HepG2 (cell line): ENCODE results near the gene FBXO44. TPM values are rescaled to one million over a fixed set of nuclear protein-coding genes. Genes with fewer than 3 reads are reported as not detected.

Experiments used
- ATAC-seq: fragments of 200-7000 bp; cut with Tn5 transposase; 3 replicates; pipeline ENCODE4 v1.9.1; 2020; ENCODE audit warnings: mild to moderate bottlenecking, moderate library complexity
- BruUV-seq: library from RNA; stranded (reverse); fragments of 400-500 nt; replicated peaks from 2 replicates; lab custom pipeline; 2021; lab: Mats Ljungman, UMichigan
- CTCF ChIA-PET: fragments of 300-600 bp; formaldehyde crosslinking; extraction: SDS; loops from one replicate; lab custom pipeline; 2021; ENCODE audit warnings: low total read pairs, inconsistent platforms, low intra/inter-chr PET ratio; lab: Yijun Ruan, JAX
- POLR2A ChIA-PET: fragments of 350-600 bp; sonication (Branson Sonifier 250); formaldehyde crosslinking; loops from one replicate; lab custom pipeline; 2020; ENCODE audit warnings: antibody characterized with exemption, inconsistent platforms; lab: Yijun Ruan, JAX
- DNase-seq: peaks from one replicate; pipeline ENCODE4 v3.0.0-alpha.2; 2015; ENCODE audit warnings: low spot score
- FAIRE-seq: peaks from 3 replicates; lab custom pipeline; 2011; peaks lifted over from hg19 to GRCh38; lab: Jason Lieb, UNC
- H2AFZ ChIP-seq: one replicate; pipeline ENCODE4 v1.6.1; 2011; ENCODE audit warnings: low read length, inconsistent platforms
- H3K27ac ChIP-seq: fragments of 300-600 bp; 3 replicates; pipeline ENCODE4 v1.8.0; 2011; ENCODE audit warnings: mixed run types, mild to moderate bottlenecking, mixed read lengths, low read length, inconsistent platforms; ENCODE audit not compliant: insufficient read depth; ENCODE audit errors: extremely low read length
- H3K27me3 ChIP-seq, 2 experiments: fragments of 200-600 bp in 1 of 2; 2 replicates in 1 of 2; 3 replicates in 1 of 2; pipeline versions ENCODE4 v1.6.0 to v1.8.0; 2011; ENCODE audit warnings: low read length in 2 of 2, mild to moderate bottlenecking in 2 of 2, moderate library complexity in 2 of 2, inconsistent platforms in 1 of 2; ENCODE audit not compliant: insufficient read depth in 2 of 2, control insufficient read depth in 1 of 2
- H3K36me3 ChIP-seq, 2 experiments: fragments of 200-600 bp in 1 of 2; replicated peaks in 1 of 2; 2 replicates in 1 of 2; 3 replicates in 1 of 2; pipeline versions ENCODE4 v1.5.1 to v1.8.0; 2011; ENCODE audit warnings: low read length in 2 of 2, inconsistent platforms in 1 of 2; ENCODE audit not compliant: insufficient read depth in 2 of 2, control insufficient read depth in 1 of 2
- H3K4me1 ChIP-seq: 2 replicates; pipeline ENCODE4 v1.5.1; 2012; ENCODE audit warnings: low read length, inconsistent platforms; ENCODE audit not compliant: insufficient read depth
- H3K4me2 ChIP-seq: 2 replicates; pipeline ENCODE4 v1.6.0; 2011; ENCODE audit warnings: low read depth, low read length, inconsistent platforms
- H3K4me3 ChIP-seq, 3 experiments: fragments of 200-600 bp in 1 of 3; sonication (generic), shearing (Covaris generic) in 1 of 3; replicated peaks in 1 of 3; 2 replicates each; pipeline ENCODE4 v1.5.1; 2011 to 2016; ENCODE audit warnings: low read length in 3 of 3, inconsistent platforms in 2 of 3, low read depth in 2 of 3, mild to moderate bottlenecking in 2 of 3, control low read depth in 1 of 3, mixed read lengths in 1 of 3; ENCODE audit not compliant: insufficient read depth in 1 of 3
- H3K79me2 ChIP-seq: one replicate; pipeline ENCODE4 v1.6.1; 2011; ENCODE audit warnings: low read length, inconsistent platforms; ENCODE audit not compliant: insufficient read depth
- H3K9ac ChIP-seq: 2 replicates; pipeline ENCODE4 v1.6.0; 2011; ENCODE audit warnings: mild to moderate bottlenecking, low read depth, low read length, inconsistent platforms; ENCODE audit not compliant: insufficient read depth
- H3K9me3 ChIP-seq: 2 replicates; pipeline ENCODE4 v1.5.1; 2012; ENCODE audit warnings: mild to moderate bottlenecking, low read length
- H4K20me1 ChIP-seq: 2 replicates; pipeline ENCODE4 v1.6.0; 2011; ENCODE audit warnings: inconsistent platforms, mild to moderate bottlenecking, low read length, moderate library complexity; ENCODE audit not compliant: insufficient read depth
- CREM ChIP-seq, 2 experiments: sonication (generic) in 1 of 2; formaldehyde crosslinking in 1 of 2; IDR thresholded peaks; 2 replicates each; pipeline versions ENCODE4 v1.4.0 to v1.6.1; 2016 to 2020; ENCODE audit warnings: antibody characterized with exemption in 1 of 2, mild to moderate bottlenecking in 1 of 2, missing genetic modification reagents in 1 of 2
- EED ChIP-seq: sonication (generic); formaldehyde crosslinking; IDR thresholded peaks from 2 replicates; pipeline ENCODE4 v1.5.0; 2020; ENCODE audit warnings: mild to moderate bottlenecking, missing genetic modification reagents
- MTA1 ChIP-seq: sonication (generic); formaldehyde crosslinking; IDR thresholded peaks from 2 replicates; pipeline ENCODE4 v1.4.0; 2020; ENCODE audit warnings: missing genetic modification reagents, mild to moderate bottlenecking, borderline replicate concordance
- NRL ChIP-seq: sonication (generic); formaldehyde crosslinking; IDR thresholded peaks from 2 replicates; pipeline ENCODE4 v1.5.0; 2020; ENCODE audit warnings: missing genetic modification reagents, mild to moderate bottlenecking, moderate library complexity, borderline replicate concordance
- SMAD3 ChIP-seq: sonication (generic); formaldehyde crosslinking; IDR thresholded peaks from 2 replicates; pipeline ENCODE4 v1.4.0; 2020; ENCODE audit warnings: missing genetic modification reagents
- ZNF432 ChIP-seq: sonication (generic); formaldehyde crosslinking; IDR thresholded peaks from 2 replicates; pipeline ENCODE4 v1.5.0; 2020; ENCODE audit warnings: missing genetic modification reagents, mild to moderate bottlenecking, borderline replicate concordance
- ZNF510 ChIP-seq: sonication (generic); formaldehyde crosslinking; IDR thresholded peaks from 2 replicates; pipeline ENCODE4 v1.4.0; 2020; ENCODE audit warnings: low read depth, mild to moderate bottlenecking, missing genetic modification reagents
- ZNF547 ChIP-seq: sonication (generic); formaldehyde crosslinking; IDR thresholded peaks from 2 replicates; pipeline ENCODE4 v1.5.1; 2020; ENCODE audit warnings: mild to moderate bottlenecking, missing genetic modification reagents
- ZNF569 ChIP-seq: sonication (generic); formaldehyde crosslinking; IDR thresholded peaks from 2 replicates; pipeline ENCODE4 v1.5.0; 2020; ENCODE audit warnings: mild to moderate bottlenecking, missing genetic modification reagents, moderate library complexity, borderline replicate concordance
- ZNF572 ChIP-seq: sonication (generic); formaldehyde crosslinking; IDR thresholded peaks from 2 replicates; pipeline ENCODE4 v1.5.1; 2020; ENCODE audit warnings: mild to moderate bottlenecking, missing genetic modification reagents
- ZNF605 ChIP-seq: sonication (generic); formaldehyde crosslinking; IDR thresholded peaks from 2 replicates; pipeline ENCODE4 v1.8.0; 2022; ENCODE audit warnings: mild to moderate bottlenecking, missing genetic modification reagents
- ZNF749 ChIP-seq: sonication (generic); formaldehyde crosslinking; IDR thresholded peaks from 2 replicates; pipeline ENCODE4 v1.8.0; 2022; ENCODE audit warnings: mild to moderate bottlenecking, missing genetic modification reagents, moderate library complexity, borderline replicate concordance
- WGBS: methylation state at CpG from one replicate; pipeline ENCODE4 v1.1.6; 2017; ENCODE audit warnings: low lambda C conversion rate; 5-methylcytosine and 5-hydroxymethylcytosine counted together
- in situ Hi-C: cut with HindIII; loops from 2 replicates; pipeline ENCODE4 v1.10.0; 2017; ENCODE audit warnings: low pct_unique_long_range_greater_than_20kb; ENCODE audit not compliant: extremely low pct_ligation_motif_present
- intact Hi-C: fragments of 100-400 bp; cut with micrococcal nuclease; formaldehyde crosslinking; loops from one replicate; pipeline ENCODE4 v1.10.0; 2022; ENCODE audit not compliant: unreplicated experiment
- polyA plus RNA-seq, 8 experiments: library from polyadenylated mRNA; depleted of rRNA in 3 of 8; stranded (reverse) in 7 of 8; unstranded in 1 of 8; fragments of >200 nt; fragmentation: Illumina TruSeq in 4 of 8; extraction: Trizol in 4 of 8; gene quantifications; 2 replicates each; pipeline versions ENCODE4 v1.2.1 to v1.2.3, GENCODE V29; 2011 to 2016; ENCODE audit warnings: low read depth in 4 of 8, missing spikeins in 1 of 8, mixed read lengths in 1 of 8; ENCODE audit not compliant: insufficient read depth in 1 of 8
- total RNA-seq, 5 experiments: library from RNA; depleted of rRNA; stranded (reverse); fragments of >200 nt; fragmentation: Illumina TruSeq; extraction: Trizol; gene quantifications; 2 replicates each; pipeline ENCODE4 v1.2.3, GENCODE V29; 2016; ENCODE audit warnings: low read depth in 1 of 5
- TF ChIP-seq, protein P1 (sequence below): sonication (generic); formaldehyde crosslinking; IDR thresholded peaks from 2 replicates; pipeline ENCODE4 v1.4.0; 2020; ENCODE audit warnings: missing genetic modification reagents
- TF ChIP-seq, protein P2 (sequence below): sonication (generic); formaldehyde crosslinking; IDR thresholded peaks from 2 replicates; pipeline ENCODE4 v1.5.0; 2020; ENCODE audit warnings: missing genetic modification reagents
- TF ChIP-seq, protein P3 (sequence below): sonication (generic); formaldehyde crosslinking; IDR thresholded peaks from 2 replicates; pipeline ENCODE4 v1.4.0; 2020; ENCODE audit warnings: mild to moderate bottlenecking, missing genetic modification reagents, borderline replicate concordance
- TF ChIP-seq, protein P4 (sequence below): sonication (generic); formaldehyde crosslinking; conservative IDR thresholded peaks from 2 replicates; pipeline ENCODE4 v1.4.0; 2020; ENCODE audit warnings: missing genetic modification reagents
- TF ChIP-seq, protein P5 (sequence below): fragments of 450-650 bp; IDR thresholded peaks from 2 replicates; pipeline ENCODE4 v1.6.1; 2017

FBXO44 gene
- total and polyA plus RNA-seq, 2 of the 13 experiments (the other 11 are each of a cell fraction or from before 2014, with no cell fraction given) = 22.4 to 27.9 TPM

DNA sequence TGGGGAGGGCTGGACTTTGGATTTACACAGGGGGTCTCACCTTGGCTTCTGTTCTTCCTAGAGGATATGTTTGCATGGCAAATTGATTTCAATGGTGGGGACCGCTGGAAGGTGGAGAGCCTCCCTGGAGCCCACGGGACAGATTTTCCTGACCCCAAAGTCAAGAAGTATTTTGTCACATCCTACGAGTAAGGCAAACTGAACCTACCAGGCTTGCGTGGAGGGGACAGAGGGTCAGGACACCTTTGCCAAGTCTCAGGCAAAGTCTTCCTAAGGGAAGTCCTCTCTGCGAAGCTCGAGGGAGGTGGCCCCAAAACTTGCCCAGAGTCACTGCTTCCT lies 16.5 kb downstream of the FBXO44 start:
- ChIA-PET CTCF (no interaction called here), POLR2A (interaction anchor here (0.7 to 3.0 kb wide), 8 partner anchors 7 to 398 kb away, joined by 3 to 16 read pairs (median 5); partner anchors contain the start of genes FBXO2, FBXO6 and UBIAD1)
- H3K27ac ChIP-seq = peak overlapping the region; percentile 84
- no peaks in the 10 kb centered on the region for H4K20me1 ChIP-seq
- H3K9ac ChIP-seq = peak overlapping the region; percentile 53
- H3K4me3 ChIP-seq = peak overlapping the region in 1 of 3 experiments; percentile 53; a peak in 2 of 6 replicates
- peaks cover 37% of the 10 kb centered on the region for H3K4me1 ChIP-seq
- FAIRE-seq (no peak), ATAC-seq (no peak), DNase-seq (no peak)
- no peak overlapping the region for H2AFZ ChIP-seq
- no peaks in the 10 kb centered on the region for H3K27me3 ChIP-seq
- H3K4me2 ChIP-seq = peak overlapping the region; percentile 76
- intact Hi-C loops (no loop called here), in situ Hi-C loops (no loop called here)
- no peaks in the 10 kb centered on the region for H3K9me3 ChIP-seq
- 10% methylated on average over 6 of the region's 6 CpGs for WGBS
- no peaks in the 10 kb centered on the region for H3K79me2 ChIP-seq
- peaks cover 9 to 25% of the 10 kb centered on the region in 2 experiments for H3K36me3 ChIP-seq
- BruUV-seq = no TSS peak
- TF ChIP-seq SMAD3 (CRISPR knock-in tag) = no peak
- no peak for TF ChIP-seq ZNF569
- TF ChIP-seq, protein P1, sequence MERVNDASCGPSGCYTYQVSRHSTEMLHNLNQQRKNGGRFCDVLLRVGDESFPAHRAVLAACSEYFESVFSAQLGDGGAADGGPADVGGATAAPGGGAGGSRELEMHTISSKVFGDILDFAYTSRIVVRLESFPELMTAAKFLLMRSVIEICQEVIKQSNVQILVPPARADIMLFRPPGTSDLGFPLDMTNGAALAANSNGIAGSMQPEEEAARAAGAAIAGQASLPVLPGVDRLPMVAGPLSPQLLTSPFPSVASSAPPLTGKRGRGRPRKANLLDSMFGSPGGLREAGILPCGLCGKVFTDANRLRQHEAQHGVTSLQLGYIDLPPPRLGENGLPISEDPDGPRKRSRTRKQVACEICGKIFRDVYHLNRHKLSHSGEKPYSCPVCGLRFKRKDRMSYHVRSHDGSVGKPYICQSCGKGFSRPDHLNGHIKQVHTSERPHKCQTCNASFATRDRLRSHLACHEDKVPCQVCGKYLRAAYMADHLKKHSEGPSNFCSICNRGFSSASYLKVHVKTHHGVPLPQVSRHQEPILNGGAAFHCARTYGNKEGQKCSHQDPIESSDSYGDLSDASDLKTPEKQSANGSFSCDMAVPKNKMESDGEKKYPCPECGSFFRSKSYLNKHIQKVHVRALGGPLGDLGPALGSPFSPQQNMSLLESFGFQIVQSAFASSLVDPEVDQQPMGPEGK = no peak
- TF ChIP-seq EED (CRISPR knock-in tag) = no peak
- 0 out of 2 replicates have a peak, but pooled peaks have one; percentile 5 for TF ChIP-seq ZNF605 (CRISPR knock-in tag)
- TF ChIP-seq, protein P2, sequence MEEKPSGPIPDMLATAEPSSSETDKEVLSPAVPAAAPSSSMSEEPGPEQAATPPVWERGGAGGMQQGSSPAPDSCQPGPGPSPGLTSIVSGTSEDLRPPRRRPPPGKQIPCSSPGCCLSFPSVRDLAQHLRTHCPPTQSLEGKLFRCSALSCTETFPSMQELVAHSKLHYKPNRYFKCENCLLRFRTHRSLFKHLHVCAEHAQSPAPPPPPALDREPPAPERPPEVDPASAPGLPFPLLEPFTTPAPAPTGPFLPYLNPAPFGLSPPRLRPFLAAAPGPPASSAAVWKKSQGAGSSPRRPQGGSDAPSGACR (CRISPR knock-in tag) = no peak
- TF ChIP-seq, protein P3, sequence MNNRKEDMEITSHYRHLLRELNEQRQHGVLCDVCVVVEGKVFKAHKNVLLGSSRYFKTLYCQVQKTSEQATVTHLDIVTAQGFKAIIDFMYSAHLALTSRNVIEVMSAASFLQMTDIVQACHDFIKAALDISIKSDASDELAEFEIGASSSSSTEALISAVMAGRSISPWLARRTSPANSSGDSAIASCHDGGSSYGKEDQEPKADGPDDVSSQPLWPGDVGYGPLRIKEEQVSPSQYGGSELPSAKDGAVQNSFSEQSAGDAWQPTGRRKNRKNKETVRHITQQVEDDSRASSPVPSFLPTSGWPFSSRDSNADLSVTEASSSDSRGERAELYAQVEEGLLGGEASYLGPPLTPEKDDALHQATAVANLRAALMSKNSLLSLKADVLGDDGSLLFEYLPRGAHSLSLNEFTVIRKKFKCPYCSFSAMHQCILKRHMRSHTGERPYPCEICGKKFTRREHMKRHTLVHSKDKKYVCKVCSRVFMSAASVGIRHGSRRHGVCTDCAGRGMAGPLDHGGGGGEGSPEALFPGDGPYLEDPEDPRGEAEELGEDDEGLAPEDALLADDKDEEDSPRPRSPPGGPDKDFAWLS = no peak
- 0 out of 2 replicates have a peak, but pooled peaks have one; percentile 34 for TF ChIP-seq ZNF510
- TF ChIP-seq NRL (CRISPR knock-in tag) = 0 out of 2 replicates have a peak, but pooled peaks have one; percentile 0
- no peak for TF ChIP-seq MTA1
- TF ChIP-seq ZNF749 (CRISPR knock-in tag) = 0 out of 2 replicates have a peak, but pooled peaks have one; percentile 51
- no peak for TF ChIP-seq CREM (IDR thresholded peaks at IDR 0.05)
- no peak for TF ChIP-seq CREM (CRISPR knock-in tag; IDR thresholded peaks at IDR 0.05)
- TF ChIP-seq ZNF572 (CRISPR knock-in tag) = no peak
- TF ChIP-seq, protein P4, sequence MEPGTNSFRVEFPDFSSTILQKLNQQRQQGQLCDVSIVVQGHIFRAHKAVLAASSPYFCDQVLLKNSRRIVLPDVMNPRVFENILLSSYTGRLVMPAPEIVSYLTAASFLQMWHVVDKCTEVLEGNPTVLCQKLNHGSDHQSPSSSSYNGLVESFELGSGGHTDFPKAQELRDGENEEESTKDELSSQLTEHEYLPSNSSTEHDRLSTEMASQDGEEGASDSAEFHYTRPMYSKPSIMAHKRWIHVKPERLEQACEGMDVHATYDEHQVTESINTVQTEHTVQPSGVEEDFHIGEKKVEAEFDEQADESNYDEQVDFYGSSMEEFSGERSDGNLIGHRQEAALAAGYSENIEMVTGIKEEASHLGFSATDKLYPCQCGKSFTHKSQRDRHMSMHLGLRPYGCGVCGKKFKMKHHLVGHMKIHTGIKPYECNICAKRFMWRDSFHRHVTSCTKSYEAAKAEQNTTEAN (CRISPR knock-in tag) = no peak
- TF ChIP-seq ZNF432 (CRISPR knock-in tag) = no peak
- TF ChIP-seq, protein P5, sequence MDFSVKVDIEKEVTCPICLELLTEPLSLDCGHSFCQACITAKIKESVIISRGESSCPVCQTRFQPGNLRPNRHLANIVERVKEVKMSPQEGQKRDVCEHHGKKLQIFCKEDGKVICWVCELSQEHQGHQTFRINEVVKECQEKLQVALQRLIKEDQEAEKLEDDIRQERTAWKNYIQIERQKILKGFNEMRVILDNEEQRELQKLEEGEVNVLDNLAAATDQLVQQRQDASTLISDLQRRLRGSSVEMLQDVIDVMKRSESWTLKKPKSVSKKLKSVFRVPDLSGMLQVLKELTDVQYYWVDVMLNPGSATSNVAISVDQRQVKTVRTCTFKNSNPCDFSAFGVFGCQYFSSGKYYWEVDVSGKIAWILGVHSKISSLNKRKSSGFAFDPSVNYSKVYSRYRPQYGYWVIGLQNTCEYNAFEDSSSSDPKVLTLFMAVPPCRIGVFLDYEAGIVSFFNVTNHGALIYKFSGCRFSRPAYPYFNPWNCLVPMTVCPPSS = no peak
- TF ChIP-seq ZNF547 (CRISPR knock-in tag) = 0 out of 2 replicates have a peak, but pooled peaks have one; percentile 15
